Sciatic nerve (tissue), 2 donors: ENCODE results near the gene ULBP2. TPM values are rescaled to one million over a fixed set of nuclear protein-coding genes. Genes with fewer than 3 reads are reported as not detected.
"Not testable (repeated sequence)": the region's sequence is repeated elsewhere in the genome, so short reads cannot be mapped to it uniquely, and the experiment has no call there.

ENCODE experiments used
- ATAC-seq: fragments of 200-7000 bp; cut with Tn5 transposase; one replicate; pipeline ENCODE4 v1.9.1; 2020; ENCODE audit warnings: mild to moderate bottlenecking, moderate library complexity
- DNase-seq: peaks from one replicate; pipeline ENCODE4 v3.0.0-alpha.2; 2020; ENCODE audit warnings: low spot score
- intact Hi-C: fragments of 100-400 bp; cut with DNase I; formaldehyde crosslinking; loops from one replicate; pipeline ENCODE4 v1.14.2; 2022
- total RNA-seq: library from RNA; stranded (reverse); fragmentation: NEBNext Ultra II Directional; extraction: Animal tissue kit (Norgen Biotek cat#: 25700); gene quantifications from one replicate; pipeline ENCODE4 v1.2.1, GENCODE V29; 2021
- donor health status: DM: no; HTN: no; CAD: no.
- donor health status: DM: no; HTN: no; CAD: no.

The ULBP2 gene
- total RNA-seq, 1 donor from 2014 or later = 0.27 TPM

- DNase-seq (no peak), ATAC-seq (no peak)
- intact Hi-C loops = loop anchor here (5.0 kb wide), 1 partner anchor 87 kb away; no protein-coding TSS in a partner anchor
Observed at GRCh38 chr6:149924206-149924932, 17.4 kb upstream of the ULBP2 start.

GRCh38 chr6:149924933-149925252, 16.9 kb upstream of the ULBP2 start:
- no peak for ATAC-seq
- DNase-seq = no peak
- intact Hi-C loops = loop anchor here (5.0 kb wide), 1 partner anchor 88 kb away; no protein-coding TSS in a partner anchor

GRCh38 chr6:149925253-149925973, 16.4 kb upstream of the ULBP2 start:
- intact Hi-C loops = no loop called here
- ATAC-seq (peak; percentile 42), DNase-seq (no peak)

GRCh38 chr6:149925974-149926777, 15.6 kb upstream of the ULBP2 start:
- intact Hi-C loops = no loop called here
- peak; percentile 92 for DNase-seq
- peak; percentile 92 for ATAC-seq

GRCh38 chr6:149927025-149927424, 14.8 kb upstream of the ULBP2 start:
- DNase-seq, ATAC-seq, intact Hi-C loops: not testable (repeated sequence)

GRCh38 chr6:149929422-149929821, 12.4 kb upstream of the ULBP2 start:
- intact Hi-C loops = no loop called here
- no peak for ATAC-seq
- no peak for DNase-seq

GRCh38 chr6:149931501-149931900, 10.3 kb upstream of the ULBP2 start:
- ATAC-seq (no peak), DNase-seq (no peak)
- intact Hi-C loops = no loop called here

- DNase-seq (no peak), ATAC-seq (no peak)
- intact Hi-C loops = no loop called here
Observed at GRCh38 chr6:149933036-149933435, 8.8 kb upstream of the ULBP2 start.

GRCh38 chr6:149933461-149933860, 8.4 kb upstream of the ULBP2 start:
- DNase-seq (no peak), ATAC-seq (no peak)
- intact Hi-C loops = no loop called here

- DNase-seq (no peak), ATAC-seq (peak; percentile 68)
- intact Hi-C loops = loop anchor here (2.0 kb wide), 1 partner anchor 82 kb away; no protein-coding TSS in a partner anchor
Observed at GRCh38 chr6:149934249-149935156, 7.3 kb upstream of the ULBP2 start.

GRCh38 chr6:149935246-149935645, 6.6 kb upstream of the ULBP2 start:
- intact Hi-C loops = loop anchor here (2.0 kb wide), 1 partner anchor 82 kb away; no protein-coding TSS in a partner anchor
- ATAC-seq (no peak), DNase-seq (no peak)

- DNase-seq (no peak), ATAC-seq (no peak)
- intact Hi-C loops = loop anchor here (2.0 kb wide), 1 partner anchor 81 kb away; no protein-coding TSS in a partner anchor
Observed at GRCh38 chr6:149935668-149936067, 6.1 kb upstream of the ULBP2 start.

- no peak for DNase-seq
- ATAC-seq = no peak
- intact Hi-C loops = no loop called here
Observed at GRCh38 chr6:149936743-149937142, 5.1 kb upstream of the ULBP2 start.

GRCh38 chr6:149938013-149938570, 3.7 kb upstream of the ULBP2 start:
- intact Hi-C loops, ATAC-seq: not testable (repeated sequence)

GRCh38 chr6:149938571-149939355, 3.1 kb upstream of the ULBP2 start:
- ATAC-seq (no peak), DNase-seq (no peak)
- intact Hi-C loops = no loop called here

More at GRCh38 chr6:149938013-149938570, 3.7 kb upstream of the ULBP2 start:
- DNase-seq = not testable (repeated sequence)

GRCh38 chr6:149939356-149939648, 2.5 kb upstream of the ULBP2 start:
- ATAC-seq = no peak
- intact Hi-C loops = no loop called here
- DNase-seq = no peak

- DNase-seq (no peak), ATAC-seq (no peak)
- intact Hi-C loops = no loop called here
Observed at GRCh38 chr6:149939909-149940671, 1.7 kb upstream of the ULBP2 start.
